NB4 (cell line): ENCODE measurements around the gene MORC1.
"Not testable (repeated sequence)": the region's sequence is repeated elsewhere in the genome, so short reads cannot be mapped to it uniquely, and the experiment has no call there.

Experiments
- DNase-seq: peaks from one replicate; pipeline ENCODE4 v3.0.0; 2010; ENCODE audit warnings: low read depth
- H3K4me3 ChIP-seq: one replicate; pipeline ENCODE4 v1.5.1; 2011; ENCODE audit warnings: mild to moderate bottlenecking, low read depth, low read length, moderate library complexity
- CTCF ChIP-seq: IDR thresholded peaks from one replicate; pipeline ENCODE4 v1.5.1; 2012; ENCODE audit warnings: low read depth, low read length
- MYC ChIP-seq: IDR thresholded peaks from 2 replicates; pipeline ENCODE4 v1.6.1; 2011; ENCODE audit warnings: low read depth, low read length
- POLR2A ChIP-seq: IDR thresholded peaks from 2 replicates; pipeline ENCODE4 v1.6.1; 2011; ENCODE audit warnings: mild to moderate bottlenecking; ENCODE audit not compliant: insufficient read length; ENCODE audit errors: extremely low read depth
- TF ChIP-seq, protein P1 (sequence below): IDR thresholded peaks from 2 replicates; pipeline ENCODE4 v1.6.1; 2011; ENCODE audit warnings: low read depth, low read length

The MORC1 gene

DNA sequence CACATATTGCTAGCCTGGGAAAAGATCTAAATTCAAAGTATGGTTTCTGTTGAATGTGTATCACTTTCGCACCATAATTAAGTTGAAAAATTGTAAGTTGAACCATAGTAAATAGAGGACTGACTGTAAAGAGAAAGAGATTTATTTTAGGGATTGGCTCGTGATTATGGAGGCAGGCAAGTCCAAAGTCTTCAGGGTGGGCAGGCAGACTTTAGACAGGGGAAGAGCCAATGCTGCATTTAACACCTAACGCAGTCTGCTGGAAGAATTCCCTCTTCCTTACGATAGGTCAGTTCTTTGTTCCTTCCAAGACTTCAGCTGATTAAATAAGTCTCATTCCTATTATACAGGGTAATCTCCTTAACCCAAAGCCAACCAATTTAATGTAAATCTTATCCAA lies 34.4 kb upstream of the MORC1 start:
- H3K4me3 ChIP-seq, result no peak overlapping the region
- DNase-seq, result no peak
- TF ChIP-seq POLR2A (no peak), MYC (no peak), CTCF (no peak)
- TF ChIP-seq, protein P1, sequence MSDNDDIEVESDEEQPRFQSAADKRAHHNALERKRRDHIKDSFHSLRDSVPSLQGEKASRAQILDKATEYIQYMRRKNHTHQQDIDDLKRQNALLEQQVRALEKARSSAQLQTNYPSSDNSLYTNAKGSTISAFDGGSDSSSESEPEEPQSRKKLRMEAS, result no peak

DNA sequence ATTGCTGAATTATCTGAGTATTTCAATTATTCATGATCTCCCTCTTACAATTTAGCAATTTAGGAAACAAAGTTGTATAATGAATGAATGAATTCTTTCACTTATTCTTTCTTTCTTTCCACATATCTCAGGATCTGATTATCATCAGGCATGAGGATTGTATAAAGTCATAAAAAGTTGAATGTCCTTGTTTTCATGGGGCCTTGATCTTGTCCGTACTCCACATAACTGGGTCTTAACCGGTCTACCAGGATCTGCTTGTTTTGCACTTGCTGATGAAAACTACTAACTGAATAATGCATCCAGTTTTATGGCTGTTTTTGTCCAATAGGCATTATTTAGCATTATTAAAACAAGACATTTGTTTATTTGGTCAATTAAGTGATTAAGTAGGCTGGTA lies 31.1 kb upstream of the MORC1 start:
- TF ChIP-seq, protein P1, result no peak
- TF ChIP-seq POLR2A (no peak), MYC (no peak), CTCF (no peak)
- DNase-seq, result no peak
- no peak overlapping the region for H3K4me3 ChIP-seq

GRCh38 chr3:109143646-109144045 lies 25.7 kb upstream of the MORC1 start:
- TF ChIP-seq POLR2A (no peak), MYC (no peak), CTCF (no peak)
- TF ChIP-seq, protein P1, result no peak
- DNase-seq, result no peak

GRCh38 chr3:109140318-109140717 lies 22.4 kb upstream of the MORC1 start:
- TF ChIP-seq, protein P1, result no peak
- TF ChIP-seq CTCF (no peak), MYC (no peak), POLR2A (no peak)
- no peak overlapping the region for H3K4me3 ChIP-seq
- no peak for DNase-seq

More at GRCh38 chr3:109143646-109144045, 25.7 kb upstream of the MORC1 start:
- no peak overlapping the region for H3K4me3 ChIP-seq

DNA sequence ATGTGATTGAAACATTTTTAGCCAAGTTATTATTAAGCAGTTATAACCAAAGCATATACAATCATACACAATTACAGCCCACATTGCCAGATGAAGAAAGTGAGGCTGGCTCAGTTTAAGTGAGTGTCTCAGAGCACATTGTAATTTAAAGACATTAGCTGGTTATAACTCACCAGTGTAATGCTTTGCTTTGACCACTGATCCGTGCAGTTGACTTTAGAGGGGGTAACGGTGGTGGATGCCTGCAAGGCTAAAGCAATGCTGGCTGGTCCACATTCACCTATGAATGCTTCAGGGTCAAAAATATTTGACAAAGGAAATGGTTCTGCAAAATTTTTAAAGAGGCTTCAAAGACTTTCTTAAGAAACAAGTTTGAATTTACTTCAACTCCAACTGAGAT lies 19.8 kb upstream of the MORC1 start:
- TF ChIP-seq POLR2A, result no peak
- no peak for TF ChIP-seq CTCF
- no peak for TF ChIP-seq MYC
- TF ChIP-seq, protein P1, result no peak
- no peak for DNase-seq
- no peak overlapping the region for H3K4me3 ChIP-seq

GRCh38 chr3:109136523-109136922 lies 18.6 kb upstream of the MORC1 start, which contains the start of gene C3orf85:
TSS of gene C3orf85 (plus strand) at chr3:109136719. CDS start at chr3:109136848, 129 bp downstream.
- TF ChIP-seq, protein P1, result no peak
- TF ChIP-seq POLR2A (no peak), MYC (no peak), CTCF (no peak)
- no peak for DNase-seq

DNA sequence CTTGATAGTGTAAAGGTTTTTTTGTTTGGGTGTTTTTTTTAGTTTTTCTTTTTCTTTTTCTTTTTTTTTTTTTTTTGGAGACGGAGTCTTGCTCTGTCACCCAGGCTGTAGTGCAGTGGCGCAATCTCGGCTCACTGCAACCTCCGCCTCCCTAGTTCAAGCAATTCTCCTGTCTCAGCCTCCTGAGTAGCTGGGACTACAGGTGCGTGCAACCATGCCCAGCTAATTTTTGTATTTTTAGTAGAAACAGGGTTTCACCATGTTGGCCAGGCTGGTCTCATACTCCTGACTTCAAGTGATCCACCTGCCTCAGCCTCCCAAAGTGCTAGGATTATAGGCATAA lies 15.5 kb upstream of the MORC1 start:
- not testable (repeated sequence) for H3K4me3 ChIP-seq, DNase-seq

More at GRCh38 chr3:109136523-109136922, 18.6 kb upstream of the MORC1 start, which contains the start of gene C3orf85:
- H3K4me3 ChIP-seq, result no peak within 1 kb of the TSS
